SK-N-SH treated with all-trans-retinoic acid at 6 μM for 48 hours (cell line): Measurements from ENCODE around the gene FOXE3.

Source experiments
- ATAC-seq: fragments of 200-7000 bp; cut with Tn5 transposase; 3 replicates; pipeline ENCODE4 v1.9.1; 2020; ENCODE audit warnings: mild to moderate bottlenecking, moderate library complexity
- ARNTL ChIP-seq: fragments of 450-650 bp; formaldehyde crosslinking; IDR thresholded peaks from 2 replicates; pipeline ENCODE4 v1.5.0; 2020; ENCODE audit warnings: low read depth, mild to moderate bottlenecking, moderate library complexity, borderline replicate concordance
- CSDC2 ChIP-seq: fragments of 250-450 bp; sonication (Bioruptor Pico); IDR thresholded peaks from 2 replicates; pipeline ENCODE4 v1.5.0; 2020; ENCODE audit warnings: mild to moderate bottlenecking, moderate library complexity
- GLIS3 ChIP-seq: fragments of 250-450 bp; sonication (Bioruptor Pico); IDR thresholded peaks from 2 replicates; pipeline ENCODE4 v1.5.0; 2020; ENCODE audit warnings: mild to moderate bottlenecking, moderate library complexity
- ISL1 ChIP-seq: fragments of 250-450 bp; sonication (Bioruptor Pico); IDR thresholded peaks from 2 replicates; pipeline ENCODE4 v2.1.2; 2022; ENCODE audit warnings: mild to moderate bottlenecking, moderate library complexity
- OSR1 ChIP-seq: fragments of 250-450 bp; sonication (Bioruptor Pico); IDR thresholded peaks from 2 replicates; pipeline ENCODE4 v1.8.0; 2022; ENCODE audit warnings: moderate library complexity, mild to moderate bottlenecking, inconsistent platforms
- PPARA ChIP-seq: fragments of 250-450 bp; sonication (Bioruptor Pico); IDR thresholded peaks from 2 replicates; pipeline ENCODE4 v1.5.0; 2020; ENCODE audit warnings: mild to moderate bottlenecking, borderline replicate concordance
- RARB ChIP-seq: fragments of 250-450 bp; sonication (Bioruptor Pico); IDR thresholded peaks from 2 replicates; pipeline ENCODE4 v1.8.0; 2021; ENCODE audit warnings: mild to moderate bottlenecking, moderate library complexity
- SNAI2 ChIP-seq: fragments of 250-450 bp; sonication (Bioruptor Pico); IDR thresholded peaks from 2 replicates; pipeline ENCODE4 v1.5.0; 2020; ENCODE audit warnings: mild to moderate bottlenecking, moderate library complexity
- TCF4 ChIP-seq: fragments of 250-450 bp; sonication (Bioruptor Pico); IDR thresholded peaks from 2 replicates; pipeline ENCODE4 v1.8.0; 2021; ENCODE audit warnings: mild to moderate bottlenecking, moderate library complexity, borderline replicate concordance
- TOX ChIP-seq: fragments of 250-450 bp; sonication (Bioruptor Pico); IDR thresholded peaks from 2 replicates; pipeline ENCODE4 v1.8.0; 2021; ENCODE audit warnings: mild to moderate bottlenecking, moderate library complexity, borderline replicate concordance
- ZC3H10 ChIP-seq: fragments of 250-450 bp; sonication (Bioruptor Pico); IDR thresholded peaks from 2 replicates; pipeline ENCODE4 v1.5.1; 2021; ENCODE audit warnings: mild to moderate bottlenecking, moderate library complexity
- ZFP3 ChIP-seq: fragments of 250-450 bp; sonication (Bioruptor Pico); IDR thresholded peaks from 2 replicates; pipeline ENCODE4 v1.5.0; 2020; ENCODE audit warnings: mild to moderate bottlenecking, moderate library complexity
- ZFP30 ChIP-seq: fragments of 450-650 bp; formaldehyde crosslinking; IDR thresholded peaks from 2 replicates; pipeline ENCODE4 v1.5.0; 2022; ENCODE audit warnings: mild to moderate bottlenecking, moderate library complexity
- ZNF565 ChIP-seq: fragments of 450-650 bp; formaldehyde crosslinking; conservative IDR thresholded peaks from 2 replicates; pipeline ENCODE4 v1.5.0; 2020; ENCODE audit warnings: low read depth, mild to moderate bottlenecking, moderate library complexity
- ZNF70 ChIP-seq: fragments of 450-650 bp; formaldehyde crosslinking; IDR thresholded peaks from 2 replicates; pipeline ENCODE4 v1.5.0; 2020; ENCODE audit warnings: mild to moderate bottlenecking, moderate library complexity
- ZNF8 ChIP-seq: fragments of 450-650 bp; formaldehyde crosslinking; IDR thresholded peaks from 2 replicates; pipeline ENCODE4 v1.5.0; 2020; ENCODE audit warnings: mild to moderate bottlenecking, moderate library complexity
- TF ChIP-seq, protein P1 (sequence below): fragments of 250-450 bp; sonication (Bioruptor Pico); IDR thresholded peaks from 2 replicates; pipeline ENCODE4 v1.5.1; 2021; ENCODE audit warnings: mild to moderate bottlenecking, moderate library complexity
- TF ChIP-seq, protein P2 (sequence below): fragments of 250-450 bp; sonication (Bioruptor Pico); IDR thresholded peaks from 2 replicates; pipeline ENCODE4 v1.5.1; 2020; ENCODE audit warnings: low read depth, mild to moderate bottlenecking, moderate library complexity
- TF ChIP-seq, protein P3 (sequence below): fragments of 250-450 bp; sonication (Bioruptor Pico); IDR thresholded peaks from 2 replicates; pipeline ENCODE4 v1.8.0; 2021; ENCODE audit warnings: low read depth, mild to moderate bottlenecking, moderate library complexity, borderline replicate concordance
- TF ChIP-seq, protein P4 (sequence below): fragments of 250-450 bp; sonication (Bioruptor Pico); IDR thresholded peaks from 2 replicates; pipeline ENCODE4 v1.8.0; 2020; ENCODE audit warnings: mild to moderate bottlenecking, moderate library complexity, borderline replicate concordance
- TF ChIP-seq, protein P5 (sequence below): fragments of 250-450 bp; sonication (Bioruptor Pico); IDR thresholded peaks from 2 replicates; pipeline ENCODE4 v1.5.0; 2020; ENCODE audit warnings: mild to moderate bottlenecking, moderate library complexity

The FOXE3 gene

DNA sequence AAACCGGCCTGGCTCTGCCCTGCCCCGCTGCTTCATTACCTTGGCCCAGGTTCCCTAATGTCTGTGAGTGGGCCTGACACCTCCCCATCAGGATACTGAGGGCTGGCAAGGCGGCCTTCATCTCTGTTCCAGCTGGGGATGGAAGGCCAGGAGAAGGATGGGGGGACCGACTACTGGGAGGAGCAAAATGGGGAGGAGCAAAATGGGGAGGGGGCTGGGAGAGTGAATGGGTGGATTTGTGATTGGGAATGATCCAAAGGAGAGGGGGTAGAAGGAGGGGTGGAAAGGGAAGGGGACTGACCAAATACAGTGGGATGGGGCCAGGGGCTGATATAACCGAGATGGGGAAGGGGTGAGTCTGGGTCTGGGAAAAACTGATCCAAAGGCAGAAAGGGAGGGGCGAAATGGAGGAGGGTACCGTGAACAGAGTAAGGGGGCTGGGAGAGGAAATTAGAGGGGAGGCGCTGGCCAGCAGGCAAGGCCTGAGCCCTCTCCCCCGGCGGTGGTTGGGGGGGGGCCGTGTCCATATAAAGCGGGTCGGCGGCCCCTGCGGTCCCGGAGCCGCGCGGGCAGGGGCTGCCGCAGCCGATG is at the start of gene FOXE3:
FOXE3 (plus strand) TSS at position 558 of the 591 bp plus-strand sequence; CDS start at position 589, 31 bp downstream.
- TF ChIP-seq RARB (CRISPR knock-in tag) (no peak), ISL1 (no peak), ZNF8 (CRISPR knock-in tag) (no peak), TCF4 (CRISPR knock-in tag) (no peak), PPARA (CRISPR knock-in tag) (no peak), ARNTL (CRISPR knock-in tag) (no peak), GLIS3 (no peak), SNAI2 (no peak), ZC3H10 (CRISPR knock-in tag) (no peak), CSDC2 (CRISPR knock-in tag) (no peak), ZFP3 (no peak), OSR1 (no peak), ZFP30 (no peak), TOX (CRISPR knock-in tag) (no peak), ZNF565 (CRISPR knock-in tag) (no peak), ZNF70 (no peak)
- TF ChIP-seq, protein P1, sequence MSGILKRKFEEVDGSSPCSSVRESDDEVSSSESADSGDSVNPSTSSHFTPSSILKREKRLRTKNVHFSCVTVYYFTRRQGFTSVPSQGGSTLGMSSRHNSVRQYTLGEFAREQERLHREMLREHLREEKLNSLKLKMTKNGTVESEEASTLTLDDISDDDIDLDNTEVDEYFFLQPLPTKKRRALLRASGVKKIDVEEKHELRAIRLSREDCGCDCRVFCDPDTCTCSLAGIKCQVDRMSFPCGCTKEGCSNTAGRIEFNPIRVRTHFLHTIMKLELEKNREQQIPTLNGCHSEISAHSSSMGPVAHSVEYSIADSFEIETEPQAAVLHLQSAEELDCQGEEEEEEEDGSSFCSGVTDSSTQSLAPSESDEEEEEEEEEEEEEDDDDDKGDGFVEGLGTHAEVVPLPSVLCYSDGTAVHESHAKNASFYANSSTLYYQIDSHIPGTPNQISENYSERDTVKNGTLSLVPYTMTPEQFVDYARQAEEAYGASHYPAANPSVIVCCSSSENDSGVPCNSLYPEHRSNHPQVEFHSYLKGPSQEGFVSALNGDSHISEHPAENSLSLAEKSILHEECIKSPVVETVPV (CRISPR knock-in tag), result no peak
- TF ChIP-seq, protein P2, sequence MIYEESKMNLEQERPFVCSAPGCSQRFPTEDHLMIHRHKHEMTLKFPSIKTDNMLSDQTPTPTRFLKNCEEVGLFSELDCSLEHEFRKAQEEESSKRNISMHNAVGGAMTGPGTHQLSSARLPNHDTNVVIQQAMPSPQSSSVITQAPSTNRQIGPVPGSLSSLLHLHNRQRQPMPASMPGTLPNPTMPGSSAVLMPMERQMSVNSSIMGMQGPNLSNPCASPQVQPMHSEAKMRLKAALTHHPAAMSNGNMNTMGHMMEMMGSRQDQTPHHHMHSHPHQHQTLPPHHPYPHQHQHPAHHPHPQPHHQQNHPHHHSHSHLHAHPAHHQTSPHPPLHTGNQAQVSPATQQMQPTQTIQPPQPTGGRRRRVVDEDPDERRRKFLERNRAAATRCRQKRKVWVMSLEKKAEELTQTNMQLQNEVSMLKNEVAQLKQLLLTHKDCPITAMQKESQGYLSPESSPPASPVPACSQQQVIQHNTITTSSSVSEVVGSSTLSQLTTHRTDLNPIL, result no peak
- TF ChIP-seq, protein P3, sequence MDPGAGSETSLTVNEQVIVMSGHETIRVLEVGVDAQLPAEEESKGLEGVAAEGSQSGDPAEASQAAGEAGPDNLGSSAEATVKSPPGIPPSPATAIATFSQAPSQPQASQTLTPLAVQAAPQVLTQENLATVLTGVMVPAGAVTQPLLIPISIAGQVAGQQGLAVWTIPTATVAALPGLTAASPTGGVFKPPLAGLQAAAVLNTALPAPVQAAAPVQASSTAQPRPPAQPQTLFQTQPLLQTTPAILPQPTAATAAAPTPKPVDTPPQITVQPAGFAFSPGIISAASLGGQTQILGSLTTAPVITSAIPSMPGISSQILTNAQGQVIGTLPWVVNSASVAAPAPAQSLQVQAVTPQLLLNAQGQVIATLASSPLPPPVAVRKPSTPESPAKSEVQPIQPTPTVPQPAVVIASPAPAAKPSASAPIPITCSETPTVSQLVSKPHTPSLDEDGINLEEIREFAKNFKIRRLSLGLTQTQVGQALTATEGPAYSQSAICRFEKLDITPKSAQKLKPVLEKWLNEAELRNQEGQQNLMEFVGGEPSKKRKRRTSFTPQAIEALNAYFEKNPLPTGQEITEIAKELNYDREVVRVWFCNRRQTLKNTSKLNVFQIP (CRISPR knock-in tag), result no peak
- TF ChIP-seq, protein P4, sequence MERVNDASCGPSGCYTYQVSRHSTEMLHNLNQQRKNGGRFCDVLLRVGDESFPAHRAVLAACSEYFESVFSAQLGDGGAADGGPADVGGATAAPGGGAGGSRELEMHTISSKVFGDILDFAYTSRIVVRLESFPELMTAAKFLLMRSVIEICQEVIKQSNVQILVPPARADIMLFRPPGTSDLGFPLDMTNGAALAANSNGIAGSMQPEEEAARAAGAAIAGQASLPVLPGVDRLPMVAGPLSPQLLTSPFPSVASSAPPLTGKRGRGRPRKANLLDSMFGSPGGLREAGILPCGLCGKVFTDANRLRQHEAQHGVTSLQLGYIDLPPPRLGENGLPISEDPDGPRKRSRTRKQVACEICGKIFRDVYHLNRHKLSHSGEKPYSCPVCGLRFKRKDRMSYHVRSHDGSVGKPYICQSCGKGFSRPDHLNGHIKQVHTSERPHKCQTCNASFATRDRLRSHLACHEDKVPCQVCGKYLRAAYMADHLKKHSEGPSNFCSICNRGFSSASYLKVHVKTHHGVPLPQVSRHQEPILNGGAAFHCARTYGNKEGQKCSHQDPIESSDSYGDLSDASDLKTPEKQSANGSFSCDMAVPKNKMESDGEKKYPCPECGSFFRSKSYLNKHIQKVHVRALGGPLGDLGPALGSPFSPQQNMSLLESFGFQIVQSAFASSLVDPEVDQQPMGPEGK, result no peak
- ATAC-seq, result no peak

DNA sequence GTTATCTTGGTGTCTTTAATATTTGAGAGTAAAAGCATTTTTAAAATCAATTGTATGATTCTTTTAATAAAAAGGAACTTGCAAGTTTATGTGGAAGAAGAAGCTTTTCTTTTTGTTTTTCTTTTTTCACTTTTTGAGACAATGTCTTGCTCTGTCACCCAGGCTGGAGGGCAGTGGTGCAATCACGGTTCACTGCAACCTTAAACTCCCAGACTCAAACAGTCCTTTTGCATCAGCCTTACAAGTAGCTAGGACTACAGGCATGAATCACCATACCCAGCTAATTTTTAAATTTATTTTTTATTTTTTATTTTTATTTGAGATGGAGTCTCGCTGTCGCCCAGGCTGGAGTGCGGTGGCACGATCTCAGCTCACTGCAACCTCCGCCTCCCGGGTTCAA is 48.4 kb upstream of the FOXE3 start:
- TF ChIP-seq TCF4 (CRISPR knock-in tag) (no peak), ZNF70 (no peak), ZNF8 (CRISPR knock-in tag) (no peak), ISL1 (no peak), CSDC2 (CRISPR knock-in tag) (no peak), ARNTL (CRISPR knock-in tag) (no peak), ZNF565 (CRISPR knock-in tag) (no peak), ZFP3 (no peak), SNAI2 (no peak), ZFP30 (no peak)
- TF ChIP-seq, protein P4, result no peak
- TF ChIP-seq, protein P2, result no peak
- TF ChIP-seq, protein P5, sequence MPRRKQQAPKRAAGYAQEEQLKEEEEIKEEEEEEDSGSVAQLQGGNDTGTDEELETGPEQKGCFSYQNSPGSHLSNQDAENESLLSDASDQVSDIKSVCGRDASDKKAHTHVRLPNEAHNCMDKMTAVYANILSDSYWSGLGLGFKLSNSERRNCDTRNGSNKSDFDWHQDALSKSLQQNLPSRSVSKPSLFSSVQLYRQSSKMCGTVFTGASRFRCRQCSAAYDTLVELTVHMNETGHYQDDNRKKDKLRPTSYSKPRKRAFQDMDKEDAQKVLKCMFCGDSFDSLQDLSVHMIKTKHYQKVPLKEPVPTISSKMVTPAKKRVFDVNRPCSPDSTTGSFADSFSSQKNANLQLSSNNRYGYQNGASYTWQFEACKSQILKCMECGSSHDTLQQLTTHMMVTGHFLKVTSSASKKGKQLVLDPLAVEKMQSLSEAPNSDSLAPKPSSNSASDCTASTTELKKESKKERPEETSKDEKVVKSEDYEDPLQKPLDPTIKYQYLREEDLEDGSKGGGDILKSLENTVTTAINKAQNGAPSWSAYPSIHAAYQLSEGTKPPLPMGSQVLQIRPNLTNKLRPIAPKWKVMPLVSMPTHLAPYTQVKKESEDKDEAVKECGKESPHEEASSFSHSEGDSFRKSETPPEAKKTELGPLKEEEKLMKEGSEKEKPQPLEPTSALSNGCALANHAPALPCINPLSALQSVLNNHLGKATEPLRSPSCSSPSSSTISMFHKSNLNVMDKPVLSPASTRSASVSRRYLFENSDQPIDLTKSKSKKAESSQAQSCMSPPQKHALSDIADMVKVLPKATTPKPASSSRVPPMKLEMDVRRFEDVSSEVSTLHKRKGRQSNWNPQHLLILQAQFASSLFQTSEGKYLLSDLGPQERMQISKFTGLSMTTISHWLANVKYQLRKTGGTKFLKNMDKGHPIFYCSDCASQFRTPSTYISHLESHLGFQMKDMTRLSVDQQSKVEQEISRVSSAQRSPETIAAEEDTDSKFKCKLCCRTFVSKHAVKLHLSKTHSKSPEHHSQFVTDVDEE, result no peak
- no peak for ATAC-seq
